Measurements from ENCODE around the gene KLK4. TPM values are rescaled to one million over a fixed set of nuclear protein-coding genes. Genes with fewer than 3 reads are reported as not detected.
A peak's percentile ranks its signal among the peaks of the same experiment; 100 is the strongest.

KLK4 gene, protein sequence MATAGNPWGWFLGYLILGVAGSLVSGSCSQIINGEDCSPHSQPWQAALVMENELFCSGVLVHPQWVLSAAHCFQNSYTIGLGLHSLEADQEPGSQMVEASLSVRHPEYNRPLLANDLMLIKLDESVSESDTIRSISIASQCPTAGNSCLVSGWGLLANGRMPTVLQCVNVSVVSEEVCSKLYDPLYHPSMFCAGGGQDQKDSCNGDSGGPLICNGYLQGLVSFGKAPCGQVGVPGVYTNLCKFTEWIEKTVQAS
- not detected for total RNA-seq
- polyA plus RNA-seq, result under 1 TPM; 0.03 to 0.26 TPM
- long read RNA-seq, donor 1, result 0 reads
- long read RNA-seq, donor 2, result 0 reads
- long read RNA-seq, donor 3, result 0 reads
- long read RNA-seq, donor 4, result 0 reads
- long read RNA-seq, donor 5, result 0 reads

DNA sequence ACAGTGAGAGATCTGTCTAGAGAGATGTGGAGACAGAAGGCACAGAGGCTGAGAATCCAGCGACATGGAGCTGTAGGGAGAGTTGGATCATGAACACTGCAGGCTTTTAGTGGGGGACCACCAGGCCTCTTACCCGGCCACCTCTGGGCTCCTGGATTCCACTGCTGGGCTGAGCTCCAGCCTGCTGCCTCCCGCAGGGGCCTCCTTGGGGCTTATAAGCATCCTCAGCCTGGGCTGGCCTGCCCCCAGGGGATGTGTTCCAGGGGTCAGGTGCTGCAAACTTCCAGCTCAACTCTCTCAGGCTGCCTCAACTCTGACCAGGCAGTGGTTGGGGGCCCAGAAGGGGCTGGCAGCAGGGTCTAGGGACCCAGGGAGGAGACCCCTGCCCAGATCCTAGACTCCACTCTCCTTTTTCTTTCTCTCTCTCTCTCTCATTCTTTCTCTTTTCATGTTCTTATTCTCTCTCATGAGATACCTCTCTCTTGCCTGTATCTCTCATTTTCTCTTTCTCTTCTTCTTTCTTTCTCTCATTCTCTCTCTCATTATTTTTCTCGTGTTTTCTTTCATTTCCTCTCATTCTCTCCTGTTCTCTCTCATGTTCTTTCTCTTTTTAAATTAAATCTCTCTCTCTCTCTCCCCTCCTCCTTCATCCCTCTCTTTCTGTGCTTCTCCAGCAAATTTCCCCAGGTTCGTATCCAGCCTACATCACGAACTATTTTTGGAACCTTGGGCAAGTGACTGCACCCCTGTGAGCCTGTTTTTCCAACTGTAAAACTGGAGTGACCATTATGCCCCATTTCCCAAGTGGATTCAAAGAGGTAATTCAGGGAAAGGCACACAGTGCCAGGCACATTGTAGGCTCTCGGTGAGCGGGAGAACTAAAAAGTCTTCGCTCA lies at the start of gene KLK4:
TSS of gene KLK4 (minus strand) at position 190 of the 896 bp plus-strand sequence. CDS start 657 bp downstream, outside the sequence.
- 59 to 68% methylated on average over 9 of the region's 9 CpGs for WGBS, 2 donors

DNA sequence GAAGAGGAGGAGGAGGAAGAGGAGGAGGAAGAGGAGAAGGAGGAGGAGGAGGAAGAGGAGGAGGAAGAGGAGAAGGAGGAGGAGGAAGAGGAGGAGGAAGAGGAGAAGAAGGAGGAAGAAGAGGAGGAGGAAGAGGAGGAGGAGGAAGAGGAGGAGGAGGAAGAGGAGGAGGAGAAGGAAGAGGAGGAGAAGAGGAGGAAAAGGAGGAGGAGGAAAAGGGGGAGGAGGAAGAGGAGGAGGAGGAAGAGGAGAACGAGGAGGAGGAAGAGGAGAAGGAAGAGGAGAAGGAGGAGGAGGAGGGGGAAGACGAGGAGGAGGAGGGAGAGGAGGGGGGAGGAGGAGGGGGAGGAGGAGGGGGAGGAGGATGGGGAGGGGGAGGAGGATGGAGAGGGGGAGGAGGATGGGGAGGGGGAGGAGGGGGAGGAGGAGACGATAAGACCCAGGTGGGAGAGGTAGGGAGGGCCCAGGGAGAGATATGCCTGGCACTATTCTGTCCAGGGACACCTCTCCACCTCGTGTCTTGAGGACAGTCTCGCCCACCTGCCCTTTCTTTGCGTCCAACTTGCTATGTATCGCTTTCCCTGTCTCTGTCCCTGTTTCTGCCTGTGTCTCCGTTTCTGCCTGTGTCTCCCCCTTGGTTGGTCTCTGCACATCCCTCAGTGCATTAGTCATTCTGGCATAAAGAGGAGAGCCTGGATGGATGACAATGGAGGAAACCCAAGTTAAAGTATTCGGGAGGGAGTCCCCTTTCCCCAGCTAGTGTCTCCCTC lies 48.7 kb upstream of the KLK4 start:
- Histone ChIP-seq H3K27me3 (ENCODE audit: control insufficient read depth in 3 of 3, insufficient read depth in 3 of 3, low read length in 2 of 3) (no peaks in the 10 kb centered on the region), H3K4me3 (no peak overlapping the region), H3K27ac (ENCODE audit: low read depth in 1 of 2, low read length in 1 of 2) (no peak overlapping the region), H3K4me1 (ENCODE audit: control insufficient read depth in 5 of 5, insufficient read depth in 5 of 5, low read length in 5 of 5) (no peaks in the 10 kb centered on the region), H3K9me3 (ENCODE audit: control insufficient read depth in 4 of 4, insufficient read depth in 3 of 4, low read length in 3 of 4) (peaks cover 0 to 12% (median 0%) of the 10 kb centered on the region in 4 donors), H3K9ac (ENCODE audit: insufficient read depth in 1 of 2, low read length in 2 of 2) (no peak overlapping the region), H3K36me3 (ENCODE audit: control insufficient read depth in 4 of 4, insufficient read depth in 4 of 4, low read length in 4 of 4) (no peaks in the 10 kb centered on the region)
- TF ChIP-seq, protein P1, sequence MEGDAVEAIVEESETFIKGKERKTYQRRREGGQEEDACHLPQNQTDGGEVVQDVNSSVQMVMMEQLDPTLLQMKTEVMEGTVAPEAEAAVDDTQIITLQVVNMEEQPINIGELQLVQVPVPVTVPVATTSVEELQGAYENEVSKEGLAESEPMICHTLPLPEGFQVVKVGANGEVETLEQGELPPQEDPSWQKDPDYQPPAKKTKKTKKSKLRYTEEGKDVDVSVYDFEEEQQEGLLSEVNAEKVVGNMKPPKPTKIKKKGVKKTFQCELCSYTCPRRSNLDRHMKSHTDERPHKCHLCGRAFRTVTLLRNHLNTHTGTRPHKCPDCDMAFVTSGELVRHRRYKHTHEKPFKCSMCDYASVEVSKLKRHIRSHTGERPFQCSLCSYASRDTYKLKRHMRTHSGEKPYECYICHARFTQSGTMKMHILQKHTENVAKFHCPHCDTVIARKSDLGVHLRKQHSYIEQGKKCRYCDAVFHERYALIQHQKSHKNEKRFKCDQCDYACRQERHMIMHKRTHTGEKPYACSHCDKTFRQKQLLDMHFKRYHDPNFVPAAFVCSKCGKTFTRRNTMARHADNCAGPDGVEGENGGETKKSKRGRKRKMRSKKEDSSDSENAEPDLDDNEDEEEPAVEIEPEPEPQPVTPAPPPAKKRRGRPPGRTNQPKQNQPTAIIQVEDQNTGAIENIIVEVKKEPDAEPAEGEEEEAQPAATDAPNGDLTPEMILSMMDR (IDR thresholded peaks at IDR 0.05; ENCODE audit: control extremely low read depth, extremely low read depth), result no peak
- ATAC-seq (ENCODE audit: insufficient read depth, low FRiP score), result no peak
- WGBS, 2 donors, result 58 to 64% methylated on average over 7 to 8 of the region's 9 CpGs
- DNase-seq, result peak in 1 of 3 donors; percentile 0

More for the DNA sequence above, at the start of gene KLK4:
- TF ChIP-seq, protein P1 (IDR thresholded peaks at IDR 0.05; ENCODE audit: control extremely low read depth, extremely low read depth), result no peak
- ATAC-seq (ENCODE audit: insufficient read depth, low FRiP score) (no peak), DNase-seq (no peak)
- Histone ChIP-seq H3K4me3 (no peak within 1 kb of the TSS), H3K27me3 (ENCODE audit: control insufficient read depth in 3 of 3, insufficient read depth in 3 of 3, low read length in 2 of 3) (peaks cover 20 to 55% (median 25%) of the 10 kb centered on the region in 3 donors), H3K9ac (ENCODE audit: insufficient read depth in 1 of 2, low read length in 2 of 2) (no peak within 1 kb of the TSS), H3K4me1 (ENCODE audit: control insufficient read depth in 5 of 5, insufficient read depth in 5 of 5, low read length in 5 of 5) (peaks cover 0 to 5% (median 0%) of the 10 kb centered on the region in 5 donors), H3K9me3 (ENCODE audit: control insufficient read depth in 4 of 4, insufficient read depth in 3 of 4, low read length in 3 of 4) (peaks cover 0 to 13% (median 0%) of the 10 kb centered on the region in 4 donors), H3K27ac (ENCODE audit: low read depth in 1 of 2, low read length in 1 of 2) (no peak within 1 kb of the TSS), H3K36me3 (ENCODE audit: control insufficient read depth in 4 of 4, insufficient read depth in 4 of 4, low read length in 4 of 4) (no peaks in the 10 kb centered on the region)

DNA sequence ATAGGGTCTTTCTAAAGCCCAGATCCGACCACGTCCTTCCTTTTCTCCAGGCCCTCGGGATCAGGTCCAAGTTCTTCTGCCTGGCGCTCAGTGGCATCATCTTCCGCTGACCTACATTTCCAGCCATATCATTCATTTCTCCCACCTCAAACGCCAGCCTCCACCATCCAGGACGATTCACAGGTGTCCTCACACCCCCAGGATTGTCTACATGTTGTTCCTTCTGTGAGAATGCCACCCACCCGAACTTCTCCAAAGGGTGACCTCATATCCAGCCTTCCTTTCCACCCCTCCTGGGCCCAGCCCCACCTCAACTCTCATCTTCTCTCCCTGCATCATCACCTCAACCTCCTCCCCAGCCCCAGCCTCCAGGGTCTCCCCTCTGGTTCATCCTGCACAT lies 46.4 kb upstream of the KLK4 start:
- peaks cover 0 to 4% (median 0%) of the 10 kb centered on the region in 3 donors for H3K27me3 ChIP-seq (ENCODE audit: control insufficient read depth in 3 of 3, insufficient read depth in 3 of 3, low read length in 2 of 3)
- no peak overlapping the region for H3K4me3 ChIP-seq
- TF ChIP-seq, protein P1 (IDR thresholded peaks at IDR 0.05; ENCODE audit: control extremely low read depth, extremely low read depth), result no peak
- no peak overlapping the region for H3K9ac ChIP-seq (ENCODE audit: insufficient read depth in 1 of 2, low read length in 2 of 2)
- DNase-seq (no peak), ATAC-seq (ENCODE audit: insufficient read depth, low FRiP score) (no peak)
- WGBS, 2 donors, result 67 to 68% methylated on average over 8 of the region's 8 CpGs
- no peaks in the 10 kb centered on the region for H3K36me3 ChIP-seq (ENCODE audit: control insufficient read depth in 4 of 4, insufficient read depth in 4 of 4, low read length in 4 of 4)
- no peaks in the 10 kb centered on the region for H3K4me1 ChIP-seq (ENCODE audit: control insufficient read depth in 5 of 5, insufficient read depth in 5 of 5, low read length in 5 of 5)
- peaks cover 0 to 8% (median 0%) of the 10 kb centered on the region in 4 donors for H3K9me3 ChIP-seq (ENCODE audit: control insufficient read depth in 4 of 4, insufficient read depth in 3 of 4, low read length in 3 of 4)
- H3K27ac ChIP-seq (ENCODE audit: low read depth in 1 of 2, low read length in 1 of 2), result no peak overlapping the region

Measured in lung (tissue), 16 donors.